Measurements from ENCODE around the gene VMP1.
"Not testable (repeated sequence)": the region's sequence is repeated elsewhere in the genome, so short reads cannot be mapped to it uniquely, and the experiment has no call there.

VMP1 gene

DNA sequence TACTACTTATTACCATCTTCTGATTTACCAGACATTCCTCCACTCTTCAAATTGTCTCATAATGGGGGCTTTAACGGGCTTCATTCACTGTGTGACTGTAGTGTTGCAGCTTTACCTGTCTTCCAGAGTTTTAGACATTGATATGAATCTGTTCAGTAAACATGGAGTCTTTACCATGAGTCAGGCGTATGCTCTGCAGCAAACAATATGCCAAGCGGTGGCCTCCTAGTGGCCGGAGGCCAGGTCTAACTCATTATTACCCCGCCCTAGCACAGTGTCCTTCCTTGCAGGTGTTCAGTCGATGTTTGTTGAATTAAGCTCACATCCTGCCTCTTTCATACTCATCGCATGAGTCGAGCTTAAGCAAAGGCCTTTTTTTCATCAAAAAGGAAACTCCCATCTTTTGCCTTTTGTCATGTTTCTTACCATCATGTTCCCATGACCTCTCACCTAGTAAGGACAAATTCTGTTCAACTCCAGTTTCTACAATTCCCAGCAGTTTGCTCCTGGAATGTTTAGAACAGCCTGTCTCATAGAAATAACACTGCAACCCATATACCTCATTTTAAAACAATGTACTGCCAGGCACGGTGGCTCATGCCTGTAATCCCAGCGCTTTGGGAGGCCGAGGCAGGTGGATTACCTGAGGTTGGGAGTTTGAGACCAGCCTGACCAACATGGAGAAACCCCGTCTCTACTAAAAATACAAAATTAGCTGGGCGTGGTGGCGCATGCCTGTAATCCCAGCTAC lies 145.9 kb downstream of the VMP1 start:
- Histone ChIP-seq H3K27ac (ENCODE audit: insufficient read depth, low read length, poor library complexity, severe bottlenecking) (no peak overlapping the region), H3K36me3 (ENCODE audit: control insufficient read depth, insufficient read depth, low read length) (no peaks in the 10 kb centered on the region), H3K4me3 (ENCODE audit: insufficient read depth, low read depth, low read length, poor library complexity, severe bottlenecking) (no peak overlapping the region), H3K9me3 (ENCODE audit: control insufficient read depth, low read length) (no peaks in the 10 kb centered on the region), H3K4me1 (ENCODE audit: control insufficient read depth, insufficient read depth, low read length, poor library complexity, severe bottlenecking) (peaks cover 10% of the 10 kb centered on the region), H3K27me3 (replicated peaks; ENCODE audit: control insufficient read depth, insufficient read depth, low read length, poor library complexity, severe bottlenecking) (no peaks in the 10 kb centered on the region)
- DNase-seq: peak; percentile 26 to 49 (median 49)

DNA sequence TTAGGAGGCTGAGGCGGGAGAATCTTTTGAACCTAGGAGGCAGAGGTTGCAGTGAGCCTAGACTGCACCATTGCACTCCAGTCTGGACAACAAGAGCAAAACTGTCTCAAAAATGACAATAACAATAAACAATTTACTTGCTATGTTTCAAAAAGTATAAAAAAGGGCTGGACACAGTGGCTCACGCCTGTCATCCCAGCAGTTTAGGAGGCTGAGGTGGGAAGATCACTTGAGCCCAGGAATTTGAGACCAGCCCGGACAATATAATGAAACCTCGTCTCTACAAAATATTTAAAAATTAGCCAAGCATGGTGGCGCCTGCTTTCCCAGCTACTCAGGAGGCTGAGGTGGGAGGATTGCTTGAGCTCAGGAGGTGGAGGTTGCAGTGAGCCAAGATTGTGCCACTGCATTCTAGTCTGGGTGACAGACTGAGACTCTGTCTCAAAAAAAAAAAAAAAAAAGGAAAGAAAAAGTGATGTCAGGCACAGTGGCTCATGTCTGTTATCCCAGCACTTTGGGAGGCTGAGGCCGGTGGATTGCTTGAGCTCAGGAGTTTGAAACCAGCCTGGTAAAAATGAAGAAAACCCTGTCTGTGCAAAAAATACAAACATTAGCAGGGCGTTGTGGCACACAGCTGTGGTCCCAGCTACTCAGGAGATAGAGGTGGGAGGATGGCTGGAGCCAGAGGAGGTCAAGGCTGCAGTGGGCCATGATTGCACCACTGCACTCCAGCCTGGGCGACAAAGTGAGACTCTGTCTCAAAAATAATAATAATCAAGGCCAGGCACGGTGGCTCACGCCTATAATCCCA lies 146.7 kb downstream of the VMP1 start:
- not testable (repeated sequence) for H3K36me3 ChIP-seq (ENCODE audit: control insufficient read depth, insufficient read depth, low read length); H3K27me3 ChIP-seq (replicated peaks; ENCODE audit: control insufficient read depth, insufficient read depth, low read length, poor library complexity, severe bottlenecking); H3K27ac ChIP-seq (ENCODE audit: insufficient read depth, low read length, poor library complexity, severe bottlenecking); H3K4me3 ChIP-seq (ENCODE audit: insufficient read depth, low read depth, low read length, poor library complexity, severe bottlenecking); H3K4me1 ChIP-seq (ENCODE audit: control insufficient read depth, insufficient read depth, low read length, poor library complexity, severe bottlenecking); DNase-seq; H3K9me3 ChIP-seq (ENCODE audit: control insufficient read depth, low read length)

DNA sequence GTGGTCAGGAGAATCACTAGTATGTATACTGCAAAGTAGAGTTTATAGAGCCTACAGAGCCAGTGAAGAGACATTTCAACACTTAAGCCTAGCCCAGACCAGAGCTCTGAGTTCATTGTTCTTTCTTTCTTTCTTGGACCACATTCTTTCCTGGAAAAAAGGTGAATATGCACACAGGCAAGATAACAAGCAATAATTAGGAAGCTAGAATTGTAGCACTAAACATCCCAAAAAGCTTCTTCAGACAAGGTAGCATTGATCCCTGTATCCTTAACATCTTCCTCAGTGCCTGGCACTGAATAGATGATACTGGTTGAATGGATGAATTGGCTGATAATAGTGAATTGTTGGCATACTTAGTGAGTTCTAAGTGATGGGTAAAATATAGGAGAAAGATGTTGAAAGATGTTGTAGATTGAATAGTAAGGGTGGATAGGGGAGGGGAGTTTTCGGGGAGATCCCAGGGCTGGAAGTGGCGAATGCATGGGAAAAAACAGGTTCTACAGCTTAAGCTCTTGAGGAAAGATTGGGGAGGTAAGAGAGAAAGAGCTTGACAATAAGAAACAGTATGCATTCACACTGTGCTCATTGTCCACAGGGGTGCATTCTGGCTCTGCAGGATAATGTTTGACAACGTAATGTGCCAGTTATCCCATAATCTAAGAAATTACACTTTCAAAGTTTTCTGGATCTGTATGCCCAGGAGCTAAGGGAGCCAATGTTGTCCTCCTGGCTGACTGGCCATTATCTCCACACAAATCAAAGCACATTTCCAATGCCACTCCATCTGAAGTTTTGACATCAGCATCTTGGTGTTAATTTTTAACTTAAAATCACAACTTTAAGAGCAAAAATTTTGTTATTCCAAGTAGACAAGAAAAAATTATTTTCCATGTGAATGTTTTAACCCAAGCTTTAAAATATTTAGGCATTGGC lies 149.7 kb downstream of the VMP1 start:
- DNase-seq: no peak
- H3K4me1 ChIP-seq (ENCODE audit: control insufficient read depth, insufficient read depth, low read length, poor library complexity, severe bottlenecking): no peaks in the 10 kb centered on the region
- H3K4me3 ChIP-seq (ENCODE audit: insufficient read depth, low read depth, low read length, poor library complexity, severe bottlenecking): no peak overlapping the region
- no peaks in the 10 kb centered on the region for H3K27me3 ChIP-seq (replicated peaks; ENCODE audit: control insufficient read depth, insufficient read depth, low read length, poor library complexity, severe bottlenecking)
- H3K9me3 ChIP-seq (ENCODE audit: control insufficient read depth, low read length): no peaks in the 10 kb centered on the region
- H3K36me3 ChIP-seq (ENCODE audit: control insufficient read depth, insufficient read depth, low read length): peaks cover 11% of the 10 kb centered on the region
- no peak overlapping the region for H3K27ac ChIP-seq (ENCODE audit: insufficient read depth, low read length, poor library complexity, severe bottlenecking)

DNA sequence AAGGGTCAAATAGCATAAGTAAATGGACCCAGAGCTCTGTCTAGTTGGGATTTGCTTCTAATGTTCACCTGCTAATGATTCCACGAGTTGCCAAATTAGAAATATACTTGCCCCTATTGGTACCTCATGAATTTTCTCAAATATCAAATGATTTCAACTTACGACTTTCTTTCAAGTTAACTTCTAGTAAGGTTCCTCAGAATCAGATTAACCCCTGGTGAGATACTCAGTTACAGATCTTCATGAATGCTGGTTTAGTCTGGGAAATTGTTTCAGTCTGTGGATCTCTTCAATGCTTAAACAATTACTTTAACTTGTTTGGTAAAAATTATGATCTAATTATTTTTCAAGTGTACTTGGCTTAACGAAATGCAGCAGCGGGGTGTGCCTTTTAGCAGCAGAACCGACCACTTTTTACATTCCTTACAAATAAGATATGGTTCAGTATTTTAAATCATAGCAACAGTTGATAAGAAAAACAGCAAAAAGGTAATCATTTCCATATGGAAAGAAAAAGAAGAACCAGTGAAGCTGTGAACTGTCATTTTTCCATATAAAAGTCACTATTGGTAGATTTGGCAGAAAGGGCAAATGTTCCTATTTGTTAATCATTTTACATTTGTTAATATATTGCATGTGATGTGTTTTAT lies 150.8 kb downstream of the VMP1 start:
- no peak for DNase-seq
- no peak overlapping the region for H3K27ac ChIP-seq (ENCODE audit: insufficient read depth, low read length, poor library complexity, severe bottlenecking)

DNA sequence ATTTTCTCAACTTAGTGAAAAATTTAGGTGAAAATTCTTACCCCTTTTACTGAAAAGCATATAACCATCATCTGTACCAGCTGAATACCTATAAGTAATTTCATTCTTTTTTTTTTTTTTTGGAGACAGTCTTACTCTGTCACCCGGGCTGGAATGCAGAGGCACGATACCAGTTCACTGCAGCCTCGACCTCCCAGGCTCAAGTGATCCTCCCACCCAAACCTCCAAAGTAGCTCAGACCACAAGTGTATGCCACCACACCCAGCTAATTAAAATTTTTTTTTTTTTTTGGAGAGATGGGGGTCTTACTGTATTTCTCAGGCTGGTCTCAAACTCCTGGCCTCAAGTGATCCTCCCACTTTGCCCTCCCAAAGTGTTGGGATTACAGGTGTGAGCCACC lies 151.5 kb downstream of the VMP1 start:
- H3K4me1 ChIP-seq (ENCODE audit: control insufficient read depth, insufficient read depth, low read length, poor library complexity, severe bottlenecking): no peaks in the 10 kb centered on the region
- H3K36me3 ChIP-seq (ENCODE audit: control insufficient read depth, insufficient read depth, low read length): peaks cover 20% of the 10 kb centered on the region
- DNase-seq: no peak
- H3K4me3 ChIP-seq (ENCODE audit: insufficient read depth, low read depth, low read length, poor library complexity, severe bottlenecking): no peak overlapping the region
- H3K27me3 ChIP-seq (replicated peaks; ENCODE audit: control insufficient read depth, insufficient read depth, low read length, poor library complexity, severe bottlenecking): no peaks in the 10 kb centered on the region
- H3K9me3 ChIP-seq (ENCODE audit: control insufficient read depth, low read length): no peaks in the 10 kb centered on the region
- no peak overlapping the region for H3K27ac ChIP-seq (ENCODE audit: insufficient read depth, low read length, poor library complexity, severe bottlenecking)

More for the DNA sequence above, 150.8 kb downstream of the VMP1 start:
- H3K4me3 ChIP-seq (ENCODE audit: insufficient read depth, low read depth, low read length, poor library complexity, severe bottlenecking): no peak overlapping the region
- no peaks in the 10 kb centered on the region for H3K9me3 ChIP-seq (ENCODE audit: control insufficient read depth, low read length)
- H3K27me3 ChIP-seq (replicated peaks; ENCODE audit: control insufficient read depth, insufficient read depth, low read length, poor library complexity, severe bottlenecking): no peaks in the 10 kb centered on the region
- H3K36me3 ChIP-seq (ENCODE audit: control insufficient read depth, insufficient read depth, low read length): peaks cover 16% of the 10 kb centered on the region
- H3K4me1 ChIP-seq (ENCODE audit: control insufficient read depth, insufficient read depth, low read length, poor library complexity, severe bottlenecking): no peaks in the 10 kb centered on the region

DNA sequence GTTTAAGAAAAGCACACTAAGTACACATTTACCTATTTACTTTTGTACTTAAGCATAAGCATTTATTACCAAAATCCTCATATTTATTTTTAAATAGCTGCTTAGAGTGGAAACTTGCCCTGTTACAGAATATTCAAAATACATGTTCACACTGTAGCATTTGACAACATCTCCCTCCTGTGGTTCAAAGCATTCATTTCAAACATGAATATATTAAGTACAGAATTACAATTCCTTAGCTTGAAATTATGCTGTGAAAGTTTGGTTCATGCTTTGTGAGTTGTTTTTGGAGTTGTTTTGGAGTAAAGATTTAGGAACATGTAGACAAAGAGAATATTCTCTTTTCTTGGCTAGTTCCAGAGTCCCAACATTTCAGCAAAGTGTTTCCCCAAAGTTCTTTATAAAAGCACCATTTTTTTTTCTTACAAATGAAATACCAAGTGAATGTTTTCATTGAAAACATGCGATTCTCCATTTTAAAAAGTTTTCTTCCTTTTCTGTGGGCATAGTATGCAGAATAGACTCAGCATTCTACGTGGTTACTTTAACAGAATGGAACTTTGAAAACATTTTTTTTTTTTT lies 152.1 kb downstream of the VMP1 start:
- H3K27me3 ChIP-seq (replicated peaks; ENCODE audit: control insufficient read depth, insufficient read depth, low read length, poor library complexity, severe bottlenecking): no peaks in the 10 kb centered on the region
- H3K4me1 ChIP-seq (ENCODE audit: control insufficient read depth, insufficient read depth, low read length, poor library complexity, severe bottlenecking): no peaks in the 10 kb centered on the region
- no peak overlapping the region for H3K27ac ChIP-seq (ENCODE audit: insufficient read depth, low read length, poor library complexity, severe bottlenecking)
- H3K36me3 ChIP-seq (ENCODE audit: control insufficient read depth, insufficient read depth, low read length): peaks cover 20% of the 10 kb centered on the region
- H3K4me3 ChIP-seq (ENCODE audit: insufficient read depth, low read depth, low read length, poor library complexity, severe bottlenecking): no peak overlapping the region
- DNase-seq: no peak
- no peaks in the 10 kb centered on the region for H3K9me3 ChIP-seq (ENCODE audit: control insufficient read depth, low read length)

DNA sequence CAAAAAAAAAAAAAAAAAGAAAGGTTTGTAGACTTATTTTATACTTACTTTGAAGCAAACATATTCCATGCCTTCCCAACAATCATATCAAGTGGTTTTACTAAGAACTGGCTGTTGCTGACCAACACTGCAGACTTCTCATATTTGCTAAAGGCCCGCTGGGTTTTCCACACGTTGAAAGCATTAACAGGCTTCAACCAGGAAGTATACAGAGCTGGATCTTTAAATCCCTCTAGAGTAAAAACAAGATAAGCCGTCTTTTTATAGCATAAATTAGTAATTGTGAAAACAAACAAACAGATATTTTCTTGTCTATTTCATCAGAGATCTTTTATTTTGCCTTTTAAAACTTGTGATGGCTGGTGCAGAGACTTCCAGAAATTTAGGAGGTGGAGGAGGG lies 156.2 kb downstream of the VMP1 start:
- Histone ChIP-seq H3K36me3 (ENCODE audit: control insufficient read depth, insufficient read depth, low read length) (peaks cover 20% of the 10 kb centered on the region), H3K4me1 (ENCODE audit: control insufficient read depth, insufficient read depth, low read length, poor library complexity, severe bottlenecking) (no peaks in the 10 kb centered on the region), H3K27ac (ENCODE audit: insufficient read depth, low read length, poor library complexity, severe bottlenecking) (no peak overlapping the region), H3K27me3 (replicated peaks; ENCODE audit: control insufficient read depth, insufficient read depth, low read length, poor library complexity, severe bottlenecking) (no peaks in the 10 kb centered on the region), H3K9me3 (ENCODE audit: control insufficient read depth, low read length) (no peaks in the 10 kb centered on the region), H3K4me3 (ENCODE audit: insufficient read depth, low read depth, low read length, poor library complexity, severe bottlenecking) (no peak overlapping the region)
- no peak for DNase-seq

DNA sequence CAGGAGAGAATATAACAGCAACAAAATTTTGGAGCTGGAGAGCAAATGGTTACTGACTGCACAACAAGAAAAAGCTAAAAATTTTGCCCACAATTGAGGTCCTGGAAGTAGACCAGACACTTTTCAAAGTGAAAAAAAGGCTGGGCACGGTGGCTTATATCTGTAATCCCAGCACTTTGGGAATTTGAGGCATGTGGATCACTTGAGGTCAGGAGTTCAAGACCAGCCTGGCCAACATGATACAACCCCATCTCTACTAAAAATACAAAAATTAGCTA lies 162.4 kb downstream of the VMP1 start:
- Histone ChIP-seq H3K36me3 (ENCODE audit: control insufficient read depth, insufficient read depth, low read length) (peaks cover 7% of the 10 kb centered on the region), H3K27me3 (replicated peaks; ENCODE audit: control insufficient read depth, insufficient read depth, low read length, poor library complexity, severe bottlenecking) (no peaks in the 10 kb centered on the region), H3K4me3 (ENCODE audit: insufficient read depth, low read depth, low read length, poor library complexity, severe bottlenecking) (no peak overlapping the region), H3K9me3 (ENCODE audit: control insufficient read depth, low read length) (no peaks in the 10 kb centered on the region), H3K4me1 (ENCODE audit: control insufficient read depth, insufficient read depth, low read length, poor library complexity, severe bottlenecking) (no peaks in the 10 kb centered on the region), H3K27ac (ENCODE audit: insufficient read depth, low read length, poor library complexity, severe bottlenecking) (no peak overlapping the region)
- no peak for DNase-seq

DNA sequence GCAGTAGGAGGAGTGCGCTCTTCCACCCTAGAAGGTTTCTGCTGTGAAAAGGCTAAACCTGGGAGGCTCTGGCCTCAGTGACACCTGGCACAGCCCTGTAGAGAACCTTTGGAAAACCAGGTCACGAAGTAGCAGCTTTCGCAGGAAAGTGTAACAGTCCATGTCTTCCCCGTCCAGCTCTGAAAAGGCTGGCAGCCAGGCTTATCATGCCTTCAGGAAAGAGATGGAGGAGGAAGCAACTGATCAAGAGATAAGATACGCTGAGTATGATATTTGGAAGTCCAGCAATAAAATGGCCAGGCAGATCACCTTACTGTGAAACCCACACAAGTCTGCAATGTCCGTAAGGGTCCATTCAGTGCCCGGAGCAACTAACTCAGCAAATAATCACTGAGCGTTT lies 163.0 kb downstream of the VMP1 start:
- no peaks in the 10 kb centered on the region for H3K9me3 ChIP-seq (ENCODE audit: control insufficient read depth, low read length)
- H3K4me3 ChIP-seq (ENCODE audit: insufficient read depth, low read depth, low read length, poor library complexity, severe bottlenecking): no peak overlapping the region
- H3K27me3 ChIP-seq (replicated peaks; ENCODE audit: control insufficient read depth, insufficient read depth, low read length, poor library complexity, severe bottlenecking): no peaks in the 10 kb centered on the region
- H3K36me3 ChIP-seq (ENCODE audit: control insufficient read depth, insufficient read depth, low read length): peaks cover 13% of the 10 kb centered on the region
- no peaks in the 10 kb centered on the region for H3K4me1 ChIP-seq (ENCODE audit: control insufficient read depth, insufficient read depth, low read length, poor library complexity, severe bottlenecking)
- DNase-seq: no peak
- H3K27ac ChIP-seq (ENCODE audit: insufficient read depth, low read length, poor library complexity, severe bottlenecking): no peak overlapping the region

All from effector memory CD4-positive, alpha-beta T cell (primary cell).